Smooth muscle cell (in vitro differentiated cells): ENCODE results near the gene KLF11. TPM values are rescaled to one million over a fixed set of nuclear protein-coding genes. Genes with fewer than 3 reads are reported as not detected.

Experiments
- DNase-seq: peaks from one replicate; lab custom pipeline; 2025; ENCODE audit not compliant: unreplicated experiment; lab: John Stamatoyannopoulos, UW
- H2AFZ ChIP-seq: fragments of 200-600 bp; sonication (generic); 2 replicates; pipeline ENCODE4 v1.6.0; 2016; ENCODE audit warnings: antibody characterized with exemption, low read depth, mild to moderate bottlenecking
- H3F3A ChIP-seq: fragments of 200-600 bp; sonication (generic); 2 replicates; pipeline ENCODE4 v1.6.0; 2017; ENCODE audit warnings: antibody characterized with exemption, low read depth
- H3K27ac ChIP-seq: fragments of 200-600 bp; sonication (generic); 2 replicates; pipeline ENCODE4 v1.5.1; 2016; ENCODE audit warnings: low read depth, mild to moderate bottlenecking
- H3K27me3 ChIP-seq: fragments of 200-600 bp; sonication (generic); 2 replicates; pipeline ENCODE4 v1.6.1; 2016; ENCODE audit warnings: low read depth, mild to moderate bottlenecking
- H3K36me3 ChIP-seq: fragments of 200-600 bp; sonication (generic); 2 replicates; pipeline ENCODE4 v1.5.1; 2016; ENCODE audit warnings: low read depth
- H3K4me1 ChIP-seq: fragments of 200-600 bp; sonication (generic); 2 replicates; pipeline ENCODE4 v1.5.1; 2016; ENCODE audit warnings: low read depth
- H3K4me2 ChIP-seq: fragments of 200-600 bp; sonication (generic); 2 replicates; pipeline ENCODE4 v1.6.0; 2016; ENCODE audit warnings: mild to moderate bottlenecking
- H3K4me3 ChIP-seq: fragments of 200-600 bp; sonication (generic); 2 replicates; pipeline ENCODE4 v1.5.1; 2016; ENCODE audit warnings: mild to moderate bottlenecking
- H3K79me2 ChIP-seq: fragments of 200-600 bp; sonication (generic); 2 replicates; pipeline ENCODE4 v1.6.0; 2016; ENCODE audit warnings: low read depth, mild to moderate bottlenecking
- H3K9ac ChIP-seq: fragments of 200-600 bp; sonication (generic); 2 replicates; pipeline ENCODE4 v1.6.0; 2016; ENCODE audit warnings: low read depth
- H3K9me3 ChIP-seq: fragments of 200-600 bp; sonication (generic); replicated peaks from 2 replicates; pipeline ENCODE4 v1.5.1; 2016; ENCODE audit warnings: low read depth
- H4K20me1 ChIP-seq: fragments of 200-600 bp; sonication (generic); 2 replicates; pipeline ENCODE4 v1.6.0; 2016; ENCODE audit warnings: low read depth
- WGBS: methylation state at CpG from one replicate; pipeline ENCODE4 v1.1.7; 2016; ENCODE audit warnings: low lambda C conversion rate; 5-methylcytosine and 5-hydroxymethylcytosine counted together
- polyA plus RNA-seq: library from polyadenylated mRNA; unstranded; fragments of >200 nt; fragmentation: Nextera tagmentation; extraction: Ambion mirVana; gene quantifications from 2 replicates; pipeline ENCODE4 v1.2.1, GENCODE V29; 2016
- total RNA-seq: library from RNA; depleted of rRNA; stranded (reverse); fragments of >200 nt; gene quantifications from 2 replicates; pipeline ENCODE4 v1.2.3, GENCODE V29; 2014
- TF ChIP-seq, protein P1 (sequence below): fragments of 200-600 bp; sonication (generic); IDR thresholded peaks from 2 replicates; pipeline ENCODE4 v1.5.1; 2017; ENCODE audit warnings: borderline replicate concordance, mild to moderate bottlenecking, antibody characterized with exemption; ENCODE audit not compliant: insufficient read depth, poor library complexity, severe bottlenecking

KLF11 gene
- total and polyA plus RNA-seq, 2 experiments from 2014 or later: 9.9 to 12.7 TPM

DNA sequence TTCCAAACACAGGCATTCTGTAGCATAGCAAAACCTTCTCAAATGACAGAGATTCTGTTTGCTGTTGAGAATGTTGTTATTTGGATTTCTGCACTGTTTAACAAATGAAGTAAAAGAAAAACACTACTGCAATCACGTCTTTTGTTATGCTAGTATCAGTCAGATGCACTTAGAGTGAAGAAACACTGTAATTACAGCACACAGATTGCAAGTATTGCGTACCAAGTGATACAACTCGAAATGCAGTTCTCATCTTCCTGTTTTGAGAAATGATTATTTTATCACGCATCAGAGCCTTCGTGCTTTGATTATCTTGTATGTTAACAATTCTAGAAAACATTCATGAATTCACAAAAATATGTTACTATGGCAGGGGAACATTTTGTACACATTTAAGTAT, 41.8 kb upstream of the KLF11 start:
- no peak overlapping the region for H3K9ac ChIP-seq
- H3K27ac ChIP-seq: no peak overlapping the region
- no peaks in the 10 kb centered on the region for H3K79me2 ChIP-seq
- TF ChIP-seq, protein P1, sequence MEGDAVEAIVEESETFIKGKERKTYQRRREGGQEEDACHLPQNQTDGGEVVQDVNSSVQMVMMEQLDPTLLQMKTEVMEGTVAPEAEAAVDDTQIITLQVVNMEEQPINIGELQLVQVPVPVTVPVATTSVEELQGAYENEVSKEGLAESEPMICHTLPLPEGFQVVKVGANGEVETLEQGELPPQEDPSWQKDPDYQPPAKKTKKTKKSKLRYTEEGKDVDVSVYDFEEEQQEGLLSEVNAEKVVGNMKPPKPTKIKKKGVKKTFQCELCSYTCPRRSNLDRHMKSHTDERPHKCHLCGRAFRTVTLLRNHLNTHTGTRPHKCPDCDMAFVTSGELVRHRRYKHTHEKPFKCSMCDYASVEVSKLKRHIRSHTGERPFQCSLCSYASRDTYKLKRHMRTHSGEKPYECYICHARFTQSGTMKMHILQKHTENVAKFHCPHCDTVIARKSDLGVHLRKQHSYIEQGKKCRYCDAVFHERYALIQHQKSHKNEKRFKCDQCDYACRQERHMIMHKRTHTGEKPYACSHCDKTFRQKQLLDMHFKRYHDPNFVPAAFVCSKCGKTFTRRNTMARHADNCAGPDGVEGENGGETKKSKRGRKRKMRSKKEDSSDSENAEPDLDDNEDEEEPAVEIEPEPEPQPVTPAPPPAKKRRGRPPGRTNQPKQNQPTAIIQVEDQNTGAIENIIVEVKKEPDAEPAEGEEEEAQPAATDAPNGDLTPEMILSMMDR: no peak
- H3K27me3 ChIP-seq: no peaks in the 10 kb centered on the region
- H3K4me1 ChIP-seq: no peaks in the 10 kb centered on the region
- DNase-seq: no peak
- H4K20me1 ChIP-seq: no peaks in the 10 kb centered on the region
- H3K36me3 ChIP-seq: no peaks in the 10 kb centered on the region
- H3K4me3 ChIP-seq: no peak overlapping the region
- no peaks in the 10 kb centered on the region for H3F3A ChIP-seq
- H3K9me3 ChIP-seq: no peaks in the 10 kb centered on the region
- H2AFZ ChIP-seq: no peak overlapping the region
- no peak overlapping the region for H3K4me2 ChIP-seq
- 86% methylated on average over 5 of the region's 5 CpGs for WGBS

DNA sequence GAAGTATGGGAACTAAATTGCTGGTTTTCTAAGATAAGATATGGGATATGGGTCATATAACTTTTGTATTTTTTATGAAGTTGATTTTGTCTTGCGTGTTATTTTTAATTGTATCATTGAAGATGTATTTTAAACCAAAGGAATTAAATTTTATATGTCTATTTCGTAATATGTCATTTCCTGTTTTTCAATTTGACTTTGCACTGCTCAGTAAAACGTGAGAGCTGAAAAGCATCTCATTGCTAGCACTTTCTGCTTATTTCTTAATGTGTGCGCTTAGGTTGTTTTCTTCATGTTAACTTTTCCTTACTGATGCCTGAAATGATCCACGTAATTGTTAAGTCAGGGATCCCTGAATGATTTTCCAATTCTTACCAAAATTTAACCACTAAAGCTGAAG, 41.2 kb upstream of the KLF11 start:
- DNase-seq: no peak
- H3K36me3 ChIP-seq: no peaks in the 10 kb centered on the region
- H3K27ac ChIP-seq: no peak overlapping the region
- no peaks in the 10 kb centered on the region for H3K79me2 ChIP-seq
- H3K27me3 ChIP-seq: no peaks in the 10 kb centered on the region
- H3K4me2 ChIP-seq: no peak overlapping the region
- H3F3A ChIP-seq: no peaks in the 10 kb centered on the region
- H3K9ac ChIP-seq: no peak overlapping the region
- 89% methylated on average over 5 of the region's 5 CpGs for WGBS
- H3K4me1 ChIP-seq: no peaks in the 10 kb centered on the region
- no peak overlapping the region for H2AFZ ChIP-seq
- TF ChIP-seq, protein P1: no peak
- H3K9me3 ChIP-seq: no peaks in the 10 kb centered on the region
- H3K4me3 ChIP-seq: no peak overlapping the region
- H4K20me1 ChIP-seq: no peaks in the 10 kb centered on the region

DNA sequence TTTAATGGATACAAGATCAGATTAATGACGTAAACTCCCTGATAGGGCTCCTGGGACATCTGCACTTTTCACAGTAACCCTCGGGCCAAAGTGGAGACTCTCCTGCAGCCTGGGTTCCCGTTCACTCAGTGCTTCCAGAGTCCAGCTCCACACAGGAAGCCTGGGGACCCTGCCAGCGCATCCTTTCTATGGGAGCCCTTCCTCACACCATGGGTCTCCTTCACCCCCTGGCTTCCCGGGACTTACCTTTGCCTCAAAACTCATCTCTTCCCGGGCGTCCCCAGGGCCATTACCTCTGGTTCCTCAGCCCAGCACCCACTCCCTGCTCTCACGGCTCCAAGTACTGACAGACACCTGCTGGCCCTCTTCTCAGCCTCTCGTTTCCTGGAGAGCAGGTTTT, 40.7 kb upstream of the KLF11 start:
- Histone ChIP-seq H3K36me3 (no peaks in the 10 kb centered on the region), H3F3A (no peaks in the 10 kb centered on the region), H3K27ac (no peak overlapping the region), H3K9me3 (no peaks in the 10 kb centered on the region), H3K4me3 (no peak overlapping the region), H4K20me1 (no peaks in the 10 kb centered on the region), H3K9ac (no peak overlapping the region), H2AFZ (no peak overlapping the region), H3K27me3 (no peaks in the 10 kb centered on the region), H3K4me1 (peaks cover 4% of the 10 kb centered on the region), H3K4me2 (no peak overlapping the region), H3K79me2 (no peaks in the 10 kb centered on the region)
- TF ChIP-seq, protein P1: no peak
- WGBS: 93% methylated on average over 9 of the region's 9 CpGs
- no peak for DNase-seq
